ENCODE data around the gene DDI1.

The DDI1 gene

DNA sequence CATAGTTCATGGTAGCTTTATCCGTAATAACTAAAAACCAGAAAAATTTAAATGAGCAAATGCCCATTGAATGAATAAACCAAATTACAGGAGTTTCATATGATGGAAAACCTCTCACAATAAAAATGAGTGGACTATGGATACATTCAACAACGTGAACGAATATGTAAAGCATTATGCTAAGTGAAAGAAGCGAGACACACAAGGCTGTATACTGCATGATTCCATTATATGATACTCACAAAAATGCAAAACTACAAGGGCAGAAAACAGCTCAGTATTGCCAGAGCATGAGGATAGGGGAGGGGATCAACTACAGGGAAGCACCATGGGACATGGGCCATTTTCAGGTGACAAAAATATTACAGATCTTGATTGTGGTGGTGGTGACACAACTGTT, 22.2 kb downstream of the DDI1 start:
- no peak overlapping the region for H2AFZ ChIP-seq (ENCODE audit: low read depth, low read length)
- no peak overlapping the region for H2BK5ac ChIP-seq (ENCODE audit: low read depth, low read length, poor library complexity, severe bottlenecking)
- no peak overlapping the region for H2BK15ac ChIP-seq (ENCODE audit: low read depth, poor library complexity, severe bottlenecking)
- no peak overlapping the region for H4K91ac ChIP-seq (ENCODE audit: low read length)
- H2AK5ac ChIP-seq (ENCODE audit: low read length, severe bottlenecking): no peak overlapping the region
- no peak overlapping the region for H2BK12ac ChIP-seq (ENCODE audit: low read length in 2 of 2)
- H3K18ac ChIP-seq (ENCODE audit: low read depth in 1 of 2, low read length in 2 of 2): no peak overlapping the region
- H4K8ac ChIP-seq (ENCODE audit: low read length): no peak overlapping the region
- no peak for DNase-seq
- no peak overlapping the region for H3K23ac ChIP-seq (ENCODE audit: low read length in 2 of 2)
- no peak overlapping the region for H3K9ac ChIP-seq (ENCODE audit: low read length)
- H3K14ac ChIP-seq (ENCODE audit: low read length in 2 of 2): no peak overlapping the region
- H3K4me2 ChIP-seq (ENCODE audit: low read length, poor library complexity, severe bottlenecking): no peak overlapping the region
- H3K27me3 ChIP-seq (ENCODE audit: control insufficient read depth in 1 of 2, insufficient read depth in 1 of 2, low read length in 2 of 2): no peaks in the 10 kb centered on the region
- WGBS: no CpG with 5 or more reads among the region's 4 CpGs
- H3K4me1 ChIP-seq (ENCODE audit: control insufficient read depth, insufficient read depth, low read depth, low read length): no peaks in the 10 kb centered on the region
- no peaks in the 10 kb centered on the region for H3K36me3 ChIP-seq (ENCODE audit: control insufficient read depth in 1 of 2, insufficient read depth in 2 of 2, low read depth in 1 of 2, low read length in 2 of 2)
- no peaks in the 10 kb centered on the region for H3K79me1 ChIP-seq (replicated peaks; ENCODE audit: low read length, poor library complexity, severe bottlenecking)
- no peak overlapping the region for H3K4ac ChIP-seq (ENCODE audit: low read depth in 1 of 2, low read length in 2 of 2)
- no peak overlapping the region for H3K27ac ChIP-seq (ENCODE audit: low read length, poor library complexity, severe bottlenecking)
- H2BK120ac ChIP-seq (ENCODE audit: low read depth, low read length): no peak overlapping the region
- no peak overlapping the region for H3K4me3 ChIP-seq (ENCODE audit: insufficient read depth in 1 of 2, low read depth in 1 of 2, low read length in 2 of 2)
- H3K9me3 ChIP-seq (ENCODE audit: control insufficient read depth, low read length): no peaks in the 10 kb centered on the region

DNA sequence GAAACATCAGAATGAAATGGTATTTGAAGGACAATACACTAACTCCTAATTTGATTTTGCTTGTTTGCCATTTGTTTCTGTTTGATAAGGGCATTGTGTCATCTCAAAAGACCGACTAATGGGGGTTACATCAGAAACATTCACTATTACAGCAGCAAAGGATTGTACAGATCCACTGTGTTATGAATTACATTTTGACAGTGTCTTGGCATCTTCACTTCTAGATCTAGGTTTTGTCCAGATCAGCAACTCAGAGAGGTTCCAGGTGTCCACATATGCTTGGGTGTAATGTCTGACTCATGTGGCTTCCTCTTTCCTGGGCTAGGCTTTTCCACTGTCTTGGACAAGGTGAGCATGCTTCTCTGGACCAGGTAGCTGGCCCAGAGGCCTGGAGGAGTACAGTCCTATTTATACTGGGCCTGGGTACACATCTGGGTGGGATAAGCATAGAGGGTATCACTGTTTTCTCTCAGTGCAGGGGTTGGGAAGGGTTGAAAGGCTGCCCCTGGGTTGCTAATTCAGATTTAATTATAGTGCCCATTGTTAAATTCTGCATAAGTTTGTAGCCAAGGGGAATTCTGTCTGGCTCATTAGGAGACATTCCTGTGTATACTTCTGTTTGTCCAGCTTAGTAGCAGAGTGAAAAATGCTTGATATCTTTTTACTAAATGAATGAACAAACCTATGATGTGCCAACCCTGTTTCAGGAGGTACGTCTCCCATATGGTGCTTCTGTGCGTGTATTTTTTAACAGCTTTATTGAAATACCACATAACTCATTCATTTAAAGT, 23.8 kb downstream of the DDI1 start:
- Histone ChIP-seq H3K14ac (ENCODE audit: low read length in 2 of 2) (no peak overlapping the region), H4K8ac (ENCODE audit: low read length) (no peak overlapping the region), H4K91ac (ENCODE audit: low read length) (no peak overlapping the region), H3K27me3 (ENCODE audit: control insufficient read depth in 1 of 2, insufficient read depth in 1 of 2, low read length in 2 of 2) (no peaks in the 10 kb centered on the region), H3K4ac (ENCODE audit: low read depth in 1 of 2, low read length in 2 of 2) (no peak overlapping the region), H3K79me1 (replicated peaks; ENCODE audit: low read length, poor library complexity, severe bottlenecking) (no peaks in the 10 kb centered on the region), H2BK12ac (ENCODE audit: low read length in 2 of 2) (no peak overlapping the region), H3K23ac (ENCODE audit: low read length in 2 of 2) (no peak overlapping the region), H3K36me3 (ENCODE audit: control insufficient read depth in 1 of 2, insufficient read depth in 2 of 2, low read depth in 1 of 2, low read length in 2 of 2) (no peaks in the 10 kb centered on the region), H2BK15ac (ENCODE audit: low read depth, poor library complexity, severe bottlenecking) (no peak overlapping the region), H2BK120ac (ENCODE audit: low read depth, low read length) (no peak overlapping the region), H3K18ac (ENCODE audit: low read depth in 1 of 2, low read length in 2 of 2) (no peak overlapping the region), H3K4me1 (ENCODE audit: control insufficient read depth, insufficient read depth, low read depth, low read length) (no peaks in the 10 kb centered on the region), H3K27ac (ENCODE audit: low read length, poor library complexity, severe bottlenecking) (no peak overlapping the region), H2AK5ac (ENCODE audit: low read length, severe bottlenecking) (no peak overlapping the region), H2AFZ (ENCODE audit: low read depth, low read length) (no peak overlapping the region), H3K4me3 (ENCODE audit: insufficient read depth in 1 of 2, low read depth in 1 of 2, low read length in 2 of 2) (no peak overlapping the region), H2BK5ac (ENCODE audit: low read depth, low read length, poor library complexity, severe bottlenecking) (no peak overlapping the region), H3K9ac (ENCODE audit: low read length) (no peak overlapping the region), H3K9me3 (ENCODE audit: control insufficient read depth, low read length) (no peaks in the 10 kb centered on the region), H3K4me2 (ENCODE audit: low read length, poor library complexity, severe bottlenecking) (no peak overlapping the region)
- WGBS: 89% methylated on average over 3 of the region's 3 CpGs
- no peak for DNase-seq

DNA sequence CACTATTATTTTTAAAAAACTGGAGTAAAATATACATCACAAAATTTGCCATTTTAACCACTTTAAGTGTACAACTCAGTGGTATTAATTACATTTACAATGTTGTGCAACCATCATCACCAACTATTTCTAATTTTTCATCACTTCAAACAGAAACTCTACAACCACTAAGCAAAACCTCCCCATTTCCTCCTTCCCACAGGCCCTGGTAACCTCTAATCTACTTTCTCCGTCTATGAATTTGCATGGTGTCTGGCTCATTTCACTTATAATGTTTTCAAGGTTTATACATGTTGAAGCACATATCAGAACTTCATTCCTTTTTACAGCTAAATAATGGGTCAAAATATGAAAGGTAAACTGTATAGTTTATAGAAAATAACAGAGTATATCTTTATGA, 24.4 kb downstream of the DDI1 start:
- Histone ChIP-seq H3K23ac (ENCODE audit: low read length in 2 of 2) (no peak overlapping the region), H3K27ac (ENCODE audit: low read length, poor library complexity, severe bottlenecking) (no peak overlapping the region), H2BK12ac (ENCODE audit: low read length in 2 of 2) (no peak overlapping the region), H3K4me1 (ENCODE audit: control insufficient read depth, insufficient read depth, low read depth, low read length) (no peaks in the 10 kb centered on the region), H2BK5ac (ENCODE audit: low read depth, low read length, poor library complexity, severe bottlenecking) (no peak overlapping the region), H3K4me2 (ENCODE audit: low read length, poor library complexity, severe bottlenecking) (no peak overlapping the region), H3K4ac (ENCODE audit: low read depth in 1 of 2, low read length in 2 of 2) (no peak overlapping the region), H3K4me3 (ENCODE audit: insufficient read depth in 1 of 2, low read depth in 1 of 2, low read length in 2 of 2) (no peak overlapping the region), H3K79me1 (replicated peaks; ENCODE audit: low read length, poor library complexity, severe bottlenecking) (no peaks in the 10 kb centered on the region), H3K18ac (ENCODE audit: low read depth in 1 of 2, low read length in 2 of 2) (no peak overlapping the region), H4K8ac (ENCODE audit: low read length) (no peak overlapping the region), H2AFZ (ENCODE audit: low read depth, low read length) (no peak overlapping the region), H2BK120ac (ENCODE audit: low read depth, low read length) (no peak overlapping the region), H3K9ac (ENCODE audit: low read length) (no peak overlapping the region), H4K91ac (ENCODE audit: low read length) (no peak overlapping the region), H3K36me3 (ENCODE audit: control insufficient read depth in 1 of 2, insufficient read depth in 2 of 2, low read depth in 1 of 2, low read length in 2 of 2) (no peaks in the 10 kb centered on the region), H3K14ac (ENCODE audit: low read length in 2 of 2) (no peak overlapping the region), H2AK5ac (ENCODE audit: low read length, severe bottlenecking) (no peak overlapping the region), H3K27me3 (ENCODE audit: control insufficient read depth in 1 of 2, insufficient read depth in 1 of 2, low read length in 2 of 2) (no peaks in the 10 kb centered on the region), H3K9me3 (ENCODE audit: control insufficient read depth, low read length) (no peaks in the 10 kb centered on the region), H2BK15ac (ENCODE audit: low read depth, poor library complexity, severe bottlenecking) (no peak overlapping the region)
- no CpG with 5 or more reads among the region's 1 CpG for WGBS
- DNase-seq: no peak

DNA sequence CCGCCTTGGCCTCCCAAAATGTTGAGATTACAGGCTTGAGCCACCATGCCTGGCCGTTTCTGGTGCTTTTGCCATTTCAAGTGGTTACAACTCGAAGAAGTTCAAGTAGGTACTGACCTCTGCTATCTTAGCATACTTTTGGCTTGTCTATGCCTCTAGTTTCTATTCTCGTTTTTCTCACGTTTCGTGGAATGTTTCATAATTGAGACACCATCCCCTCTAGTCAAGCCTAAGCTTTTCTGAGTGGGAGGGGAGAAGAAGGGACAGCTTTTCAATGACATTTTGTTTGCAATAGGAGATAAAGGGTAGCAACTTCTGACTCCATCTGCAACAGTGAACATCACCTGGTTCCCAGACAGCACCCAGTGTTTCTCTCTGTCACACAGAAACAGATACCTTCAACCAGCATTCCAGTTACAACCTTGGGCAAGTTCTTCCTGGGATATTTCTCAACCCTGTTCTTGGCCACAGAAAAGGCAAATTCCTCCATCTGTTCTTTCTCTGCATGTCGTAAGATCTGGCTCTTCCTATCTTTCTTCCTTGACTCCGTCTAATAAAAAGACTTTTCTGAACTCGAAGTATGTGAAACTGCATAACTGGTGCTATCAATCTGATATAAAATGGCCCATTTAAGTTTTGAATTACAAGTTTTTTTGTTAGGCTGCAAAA, 25.5 kb downstream of the DDI1 start:
- no peak overlapping the region for H2AFZ ChIP-seq (ENCODE audit: low read depth, low read length)
- 88% methylated on average over 6 of the region's 9 CpGs for WGBS
- no peak overlapping the region for H3K4ac ChIP-seq (ENCODE audit: low read depth in 1 of 2, low read length in 2 of 2)
- no peak overlapping the region for H2BK12ac ChIP-seq (ENCODE audit: low read length in 2 of 2)
- H3K4me2 ChIP-seq (ENCODE audit: low read length, poor library complexity, severe bottlenecking): no peak overlapping the region
- H3K9ac ChIP-seq (ENCODE audit: low read length): no peak overlapping the region
- H3K4me1 ChIP-seq (ENCODE audit: control insufficient read depth, insufficient read depth, low read depth, low read length): no peaks in the 10 kb centered on the region
- H2BK120ac ChIP-seq (ENCODE audit: low read depth, low read length): no peak overlapping the region
- H4K91ac ChIP-seq (ENCODE audit: low read length): no peak overlapping the region
- peak; percentile 6 for DNase-seq
- no peak overlapping the region for H4K8ac ChIP-seq (ENCODE audit: low read length)
- no peaks in the 10 kb centered on the region for H3K79me1 ChIP-seq (replicated peaks; ENCODE audit: low read length, poor library complexity, severe bottlenecking)
- no peak overlapping the region for H2BK5ac ChIP-seq (ENCODE audit: low read depth, low read length, poor library complexity, severe bottlenecking)
- H3K23ac ChIP-seq (ENCODE audit: low read length in 2 of 2): no peak overlapping the region
- H3K27me3 ChIP-seq (ENCODE audit: control insufficient read depth in 1 of 2, insufficient read depth in 1 of 2, low read length in 2 of 2): no peaks in the 10 kb centered on the region
- H3K27ac ChIP-seq (ENCODE audit: low read length, poor library complexity, severe bottlenecking): no peak overlapping the region
- H3K9me3 ChIP-seq (ENCODE audit: control insufficient read depth, low read length): no peaks in the 10 kb centered on the region
- H3K14ac ChIP-seq (ENCODE audit: low read length in 2 of 2): no peak overlapping the region
- no peak overlapping the region for H3K4me3 ChIP-seq (ENCODE audit: insufficient read depth in 1 of 2, low read depth in 1 of 2, low read length in 2 of 2)
- H2AK5ac ChIP-seq (ENCODE audit: low read length, severe bottlenecking): no peak overlapping the region
- H3K18ac ChIP-seq (ENCODE audit: low read depth in 1 of 2, low read length in 2 of 2): no peak overlapping the region
- no peak overlapping the region for H2BK15ac ChIP-seq (ENCODE audit: low read depth, poor library complexity, severe bottlenecking)
- no peaks in the 10 kb centered on the region for H3K36me3 ChIP-seq (ENCODE audit: control insufficient read depth in 1 of 2, insufficient read depth in 2 of 2, low read depth in 1 of 2, low read length in 2 of 2)
